Neutrophil (primary cell): ENCODE data around the gene TACR2.

ENCODE experiments used
- H3K27ac ChIP-seq: fragments of 200-600 bp; sonication (generic); 2 replicates; pipeline ENCODE4 v1.5.1; 2016; ENCODE audit warnings: mild to moderate bottlenecking, moderate library complexity
- H3K27me3 ChIP-seq: fragments of 200-600 bp; sonication (generic); 2 replicates; pipeline ENCODE4 v1.6.0; 2016; ENCODE audit warnings: mild to moderate bottlenecking
- H3K36me3 ChIP-seq: fragments of 200-600 bp; sonication (generic); 2 replicates; pipeline ENCODE4 v1.5.1; 2017
- H3K4me1 ChIP-seq, 2 experiments: fragments of 200-600 bp in 1 of 2; sonication (generic) in 1 of 2; 1 replicate in 1 of 2; 2 replicates in 1 of 2; pipeline versions ENCODE4 v1.5.1 to v1.6.1; 2013 to 2016; ENCODE audit warnings: low read depth in 1 of 2, low read length in 1 of 2, mild to moderate bottlenecking in 1 of 2, moderate library complexity in 1 of 2; ENCODE audit not compliant: control insufficient read depth in 1 of 2, insufficient read depth in 1 of 2
- H3K4me3 ChIP-seq, 2 experiments: fragments of 200-600 bp in 1 of 2; sonication (generic) in 1 of 2; 1 replicate in 1 of 2; 2 replicates in 1 of 2; pipeline ENCODE4 v1.5.1; 2013 to 2016; ENCODE audit warnings: low read depth in 1 of 2, low read length in 1 of 2, mild to moderate bottlenecking in 1 of 2, moderate library complexity in 1 of 2
- H3K9me3 ChIP-seq: fragments of 200-600 bp; sonication (generic); 2 replicates; pipeline ENCODE4 v1.5.1; 2016
- TF ChIP-seq, protein P1 (sequence below): fragments of 200-600 bp; sonication (generic); IDR thresholded peaks from 2 replicates; pipeline ENCODE4 v1.5.1; 2016; ENCODE audit warnings: antibody characterized with exemption

Gene TACR2

DNA sequence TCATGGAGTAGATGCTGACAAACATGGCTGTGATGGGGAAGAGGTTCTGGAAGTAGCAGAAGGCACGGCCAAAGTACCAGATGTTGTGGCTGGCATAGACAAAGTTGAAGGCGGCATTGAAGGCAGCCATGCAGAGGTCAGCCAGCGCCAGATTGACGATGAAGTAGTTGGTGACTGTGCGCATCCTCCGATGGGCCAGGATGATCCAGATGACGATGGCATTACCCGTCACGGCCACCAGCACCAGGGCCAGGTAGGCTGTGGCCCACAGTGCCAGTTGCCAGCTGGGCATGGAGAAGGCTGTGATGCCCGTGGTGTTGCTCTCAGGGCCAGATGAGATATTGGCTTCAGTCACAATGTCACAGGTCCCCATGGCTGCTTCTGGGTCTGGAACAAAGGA is 767 bp downstream of the TACR2 start:
- Histone ChIP-seq H3K36me3 (no peaks in the 10 kb centered on the region), H3K27ac (no peak overlapping the region), H3K9me3 (no peaks in the 10 kb centered on the region), H3K4me1 (peaks cover 6 to 17% of the 10 kb centered on the region in 2 experiments), H3K4me3 (no peak overlapping the region), H3K27me3 (peaks cover 15% of the 10 kb centered on the region)
- TF ChIP-seq, protein P1, sequence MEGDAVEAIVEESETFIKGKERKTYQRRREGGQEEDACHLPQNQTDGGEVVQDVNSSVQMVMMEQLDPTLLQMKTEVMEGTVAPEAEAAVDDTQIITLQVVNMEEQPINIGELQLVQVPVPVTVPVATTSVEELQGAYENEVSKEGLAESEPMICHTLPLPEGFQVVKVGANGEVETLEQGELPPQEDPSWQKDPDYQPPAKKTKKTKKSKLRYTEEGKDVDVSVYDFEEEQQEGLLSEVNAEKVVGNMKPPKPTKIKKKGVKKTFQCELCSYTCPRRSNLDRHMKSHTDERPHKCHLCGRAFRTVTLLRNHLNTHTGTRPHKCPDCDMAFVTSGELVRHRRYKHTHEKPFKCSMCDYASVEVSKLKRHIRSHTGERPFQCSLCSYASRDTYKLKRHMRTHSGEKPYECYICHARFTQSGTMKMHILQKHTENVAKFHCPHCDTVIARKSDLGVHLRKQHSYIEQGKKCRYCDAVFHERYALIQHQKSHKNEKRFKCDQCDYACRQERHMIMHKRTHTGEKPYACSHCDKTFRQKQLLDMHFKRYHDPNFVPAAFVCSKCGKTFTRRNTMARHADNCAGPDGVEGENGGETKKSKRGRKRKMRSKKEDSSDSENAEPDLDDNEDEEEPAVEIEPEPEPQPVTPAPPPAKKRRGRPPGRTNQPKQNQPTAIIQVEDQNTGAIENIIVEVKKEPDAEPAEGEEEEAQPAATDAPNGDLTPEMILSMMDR: no peak

DNA sequence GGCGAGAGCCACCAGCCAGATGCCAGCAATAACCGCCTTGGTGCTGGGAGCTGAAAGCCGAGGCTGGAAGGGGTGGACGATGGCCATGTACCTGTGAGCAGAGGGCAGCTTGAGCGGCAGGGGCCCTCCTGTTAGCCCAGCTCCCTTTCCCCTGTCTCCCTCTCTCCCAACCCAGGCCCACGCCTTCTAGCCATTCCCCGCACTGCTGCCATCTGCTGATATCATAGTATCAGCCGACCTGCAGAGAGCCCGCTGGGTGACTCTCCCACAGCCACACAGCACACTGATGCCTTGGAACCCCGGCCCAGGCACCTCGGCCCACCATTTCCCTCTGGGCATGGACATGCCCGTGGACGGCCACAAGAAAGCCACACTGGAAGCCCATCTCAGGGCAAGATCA is 1.7 kb downstream of the TACR2 start:
- Histone ChIP-seq H3K27ac (no peak overlapping the region), H3K4me3 (no peak overlapping the region), H3K9me3 (no peaks in the 10 kb centered on the region), H3K27me3 (peaks cover 15% of the 10 kb centered on the region), H3K36me3 (no peaks in the 10 kb centered on the region), H3K4me1 (peaks cover 10 to 26% of the 10 kb centered on the region in 2 experiments)
- TF ChIP-seq, protein P1: no peak

DNA sequence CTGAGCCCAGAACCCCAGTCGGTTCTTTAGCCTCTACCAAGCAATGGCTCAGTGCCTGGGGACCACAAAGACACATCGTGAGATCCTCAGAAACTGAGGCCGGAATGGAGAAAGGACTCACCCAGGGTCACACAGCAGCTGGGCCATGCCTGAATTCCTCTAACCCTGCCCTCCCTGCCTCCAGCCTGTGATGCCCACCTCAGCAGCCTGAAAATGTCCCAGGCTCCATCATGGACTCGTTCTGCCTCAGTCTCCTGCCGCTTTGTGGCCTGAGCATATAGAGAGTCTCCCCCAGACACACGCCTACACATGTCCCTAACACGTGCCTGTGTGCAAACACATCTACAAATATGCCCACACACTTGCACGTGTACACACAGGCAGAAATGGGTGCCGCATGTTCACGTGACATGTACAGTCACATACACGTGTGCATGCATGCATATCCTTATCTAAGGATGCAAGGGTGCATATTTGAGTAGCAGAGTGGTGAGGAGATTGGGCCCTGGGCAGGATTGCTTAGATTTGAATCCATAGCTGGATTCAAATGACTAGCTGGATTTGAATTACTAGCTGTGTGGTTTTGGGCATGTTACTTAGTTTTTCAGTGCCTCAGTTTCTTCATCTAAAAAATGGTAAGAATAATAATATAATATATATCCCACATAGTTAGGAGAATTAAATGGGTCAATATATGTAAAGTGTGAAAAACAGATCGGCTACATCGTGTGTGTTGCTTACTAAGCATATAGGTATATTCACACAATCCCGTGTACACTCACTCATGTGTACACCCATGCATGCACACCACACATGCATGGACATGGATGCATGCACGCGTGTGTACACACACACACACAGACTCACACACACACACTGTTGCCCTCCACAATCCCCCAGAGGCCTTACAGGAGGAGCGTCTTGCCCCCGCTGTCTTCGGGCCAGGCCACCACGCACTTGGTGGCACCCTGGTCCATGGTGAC is 2.4 kb downstream of the TACR2 start:
- Histone ChIP-seq H3K9me3 (no peaks in the 10 kb centered on the region), H3K27me3 (peaks cover 15% of the 10 kb centered on the region), H3K36me3 (no peaks in the 10 kb centered on the region)

DNA sequence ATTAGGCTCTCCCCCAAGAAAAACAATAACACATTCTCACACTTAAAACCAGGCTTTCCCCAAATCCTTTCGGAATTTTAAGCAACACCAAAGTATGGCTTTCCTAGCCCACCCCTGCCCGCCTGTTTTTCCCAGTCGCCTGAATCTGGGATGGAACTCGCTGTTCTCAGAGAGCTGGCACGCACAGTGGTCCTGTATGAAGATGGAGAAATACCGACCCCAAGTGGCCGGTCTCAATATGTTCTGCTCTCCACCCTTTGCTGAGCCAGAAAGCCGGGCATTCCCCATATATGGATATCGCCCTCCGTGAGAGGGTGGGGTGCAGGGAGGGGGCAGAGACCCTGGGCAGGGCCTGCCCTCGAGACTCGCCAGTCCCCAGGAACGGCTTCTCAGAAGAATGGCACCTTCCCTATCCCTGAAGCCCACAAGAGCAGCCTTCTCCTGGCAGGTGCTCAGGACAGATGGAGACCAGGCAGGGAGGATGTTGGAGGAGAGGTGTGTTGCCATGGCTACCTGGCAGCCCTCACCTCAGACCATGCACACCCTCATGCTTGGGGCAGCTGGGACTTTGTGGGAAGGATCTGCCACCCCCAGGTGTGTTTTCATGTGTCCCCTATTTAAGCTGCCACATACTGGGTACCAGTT is 3.4 kb downstream of the TACR2 start:
- Histone ChIP-seq H3K27ac (no peak overlapping the region), H3K36me3 (no peaks in the 10 kb centered on the region), H3K27me3 (peaks cover 15% of the 10 kb centered on the region), H3K4me1 (peaks cover 20 to 38% of the 10 kb centered on the region in 2 experiments), H3K9me3 (no peaks in the 10 kb centered on the region), H3K4me3 (no peak overlapping the region)
- TF ChIP-seq, protein P1: no peak

More for the DNA sequence above, 2.4 kb downstream of the TACR2 start:
- Histone ChIP-seq H3K4me1 (peaks cover 13 to 31% of the 10 kb centered on the region in 2 experiments), H3K27ac (no peak overlapping the region), H3K4me3 (no peak overlapping the region)
- TF ChIP-seq, protein P1: no peak

DNA sequence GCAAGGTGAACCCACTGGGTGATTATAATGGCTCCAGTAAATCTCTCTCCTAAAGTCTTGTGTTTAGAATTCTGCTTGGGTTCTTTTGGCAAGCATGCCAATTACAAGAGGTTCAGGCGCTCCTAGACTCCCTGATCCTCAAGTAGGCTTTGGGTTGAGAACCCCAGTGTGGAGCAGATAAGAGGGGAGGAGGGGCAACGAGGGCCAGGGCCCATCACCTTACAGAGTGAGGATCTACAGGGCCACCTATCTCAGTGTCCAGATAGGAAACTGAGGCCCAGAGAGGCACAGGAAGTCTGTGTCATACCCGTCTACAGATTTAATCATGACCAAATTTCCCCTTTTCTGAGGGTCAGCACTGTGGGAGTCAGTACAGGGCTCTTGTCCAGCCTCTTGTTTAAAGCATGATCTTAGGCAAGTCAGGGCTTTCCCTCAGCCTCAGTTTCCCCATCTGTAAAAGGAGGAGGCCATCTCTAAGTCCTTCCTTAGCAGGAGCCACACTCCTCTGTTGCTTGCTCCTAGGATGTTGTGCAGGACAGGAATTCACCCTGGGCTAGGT is 4.4 kb downstream of the TACR2 start:
- peaks cover 22% of the 10 kb centered on the region for H3K27me3 ChIP-seq
- TF ChIP-seq, protein P1: no peak
- no peak overlapping the region for H3K27ac ChIP-seq
- no peaks in the 10 kb centered on the region for H3K36me3 ChIP-seq
- no peaks in the 10 kb centered on the region for H3K9me3 ChIP-seq
- peaks cover 27 to 43% of the 10 kb centered on the region in 2 experiments for H3K4me1 ChIP-seq
- no peak overlapping the region for H3K4me3 ChIP-seq
